H1 (cell line): ENCODE data around the gene SRSF7. TPM values are rescaled to one million over a fixed set of nuclear protein-coding genes. Genes with fewer than 3 reads are reported as not detected.

Experiments used
- ASH2L ChIP-seq: fragments of 200-600, 300-600 bp; sonication (generic); IDR thresholded peaks from one replicate; pipeline ENCODE4 v1.7.1; 2017; ENCODE audit warnings: low read length
- CHD7 ChIP-seq: fragments of 300-600 bp; sonication (generic); IDR thresholded peaks from 2 replicates; pipeline ENCODE4 v1.7.1; 2012; ENCODE audit warnings: low read length, moderate library complexity, mild to moderate bottlenecking, inconsistent platforms; ENCODE audit not compliant: insufficient replicate concordance
- GABPA ChIP-seq: IDR thresholded peaks from 2 replicates; pipeline ENCODE4 v1.6.1; 2011; ENCODE audit warnings: mild to moderate bottlenecking, low read length, moderate library complexity, borderline replicate concordance; ENCODE audit not compliant: insufficient read depth
- GTF2F1 ChIP-seq: IDR thresholded peaks from 2 replicates; pipeline ENCODE4 v1.6.1; 2012; ENCODE audit warnings: low read depth, low read length, improper control_type of control experiment, borderline replicate concordance
- KDM5A ChIP-seq: fragments of 200-600 bp; IDR thresholded peaks from 2 replicates; pipeline ENCODE4 v1.7.1; 2012; ENCODE audit warnings: mild to moderate bottlenecking, low read length, inconsistent platforms, mixed read lengths
- PHF8 ChIP-seq: fragments of 200-600 bp; sonication (generic); conservative IDR thresholded peaks from 2 replicates; pipeline ENCODE4 v1.7.1; 2012; ENCODE audit warnings: low read depth, mild to moderate bottlenecking, inconsistent platforms, low read length, moderate library complexity
- SAP30 ChIP-seq: fragments of 300-600 bp; sonication (generic); IDR thresholded peaks from 2 replicates; pipeline ENCODE4 v1.7.1; 2012; ENCODE audit warnings: low read length, moderate library complexity, mild to moderate bottlenecking, inconsistent platforms; ENCODE audit not compliant: insufficient read depth, insufficient replicate concordance
- SIN3A ChIP-seq, 2 experiments: IDR thresholded peaks in 1 of 2; conservative IDR thresholded peaks in 1 of 2; 2 replicates each; pipeline ENCODE4 v1.6.1; 2011 to 2012; ENCODE audit warnings: low read length in 2 of 2, improper control_type of control experiment in 1 of 2, low read depth in 1 of 2, mild to moderate bottlenecking in 1 of 2
- SUZ12 ChIP-seq: fragments of 200-600 bp; sonication (generic); IDR thresholded peaks from 2 replicates; pipeline ENCODE4 v1.6.1; 2012; ENCODE audit warnings: mild to moderate bottlenecking, inconsistent platforms, low read length, moderate library complexity, mixed read lengths
- polyA plus RNA-seq, 7 experiments: library from polyadenylated mRNA; depleted of rRNA in 3 of 7; stranded (reverse) in 5 of 7; unstranded in 2 of 7; fragments of >200 nt in 5 of 7; fragments of 200-250 nt in 2 of 7; gene quantifications; 1 replicate in 5 of 7; 2 replicates in 1 of 7; 4 replicates in 1 of 7; pipeline versions ENCODE4 v1.2.1 to v1.2.3, GENCODE V29; 2011 to 2013; ENCODE audit warnings: missing spikeins in 2 of 7, mixed read lengths in 2 of 7
- total RNA-seq: library from RNA; stranded (reverse); fragmentation: NEBNext Ultra II Directional; extraction: Animal tissue kit (Norgen Biotek cat#: 25700); gene quantifications from 2 replicates; pipeline ENCODE4 v1.2.1, GENCODE V29; 2021

The SRSF7 gene
- total and polyA plus RNA-seq, 2 of the 8 experiments (the other 6 are each of a cell fraction or from before 2014, with no cell fraction given), result 370 to 415 TPM

GRCh38 chr2:38750011-38750890 lies 910 bp downstream of the SRSF7 start (continued):
- TF ChIP-seq CHD7 (peak; percentile 30), GTF2F1 (no peak), SIN3A (conservative IDR thresholded peaks at IDR 0.05 in 1 of 2, IDR thresholded peaks at IDR 0.05 in 1 of 2; ENCODE audit: low read depth in 1 of 2, low read length in 2 of 2) (0 out of 4 replicates have a peak, but pooled peaks of 1 of the 2 experiments have one; percentile 19), PHF8 (peak; percentile 7), SUZ12 (no peak), GABPA (no peak), KDM5A (no peak), SAP30 (no peak), ASH2L (peak; percentile 30)
